ENCODE data around the gene CHD1L. TPM values are rescaled to one million over a fixed set of nuclear protein-coding genes. Genes with fewer than 3 reads are reported as not detected.
"Not testable (repeated sequence)": the region's sequence is repeated elsewhere in the genome, so short reads cannot be mapped to it uniquely, and the experiment has no call there.

Gene CHD1L
- total and polyA plus RNA-seq, 8 donors: 2.9 to 51.2 (median 14.2) TPM

GRCh38 chr1:147231032-147231431, 11.5 kb upstream of the CHD1L start:
- H3K27me3 ChIP-seq; DNase-seq; H3K36me3 ChIP-seq; H3K9me3 ChIP-seq; intact Hi-C loops (cut with DNase I; ENCODE audit: low total_unique reads); H3K4me3 ChIP-seq: not testable (repeated sequence)
- peak in 2 of 3 donors; percentile 57 to 69 for TF ChIP-seq POLR2AphosphoS5 (IDR thresholded peaks at IDR 0.05)
- H3K4me1 ChIP-seq: peaks cover 0 to 15% (median 8%) of the 10 kb centered on the region in 4 donors
- WGBS, 5 donors: 29 to 55% (median 51%) methylated on average over 5 of the region's 5 CpGs
- H3K27ac ChIP-seq: peak overlapping the region in 4 of 5 donors; percentile 40 to 77 (median 66)

- H3K9me3 ChIP-seq; intact Hi-C loops (cut with DNase I; ENCODE audit: low total_unique reads); DNase-seq; H3K36me3 ChIP-seq; H3K4me3 ChIP-seq; H3K27ac ChIP-seq; H3K27me3 ChIP-seq: not testable (repeated sequence)
- peaks cover 12 to 33% (median 24%) of the 10 kb centered on the region in 4 donors for H3K4me1 ChIP-seq
- 68 to 78% (median 70%) methylated on average over 7 to 8 of the region's 8 CpGs for WGBS, 5 donors
Observed at GRCh38 chr1:147233903-147234302, 8.6 kb upstream of the CHD1L start.

DNA sequence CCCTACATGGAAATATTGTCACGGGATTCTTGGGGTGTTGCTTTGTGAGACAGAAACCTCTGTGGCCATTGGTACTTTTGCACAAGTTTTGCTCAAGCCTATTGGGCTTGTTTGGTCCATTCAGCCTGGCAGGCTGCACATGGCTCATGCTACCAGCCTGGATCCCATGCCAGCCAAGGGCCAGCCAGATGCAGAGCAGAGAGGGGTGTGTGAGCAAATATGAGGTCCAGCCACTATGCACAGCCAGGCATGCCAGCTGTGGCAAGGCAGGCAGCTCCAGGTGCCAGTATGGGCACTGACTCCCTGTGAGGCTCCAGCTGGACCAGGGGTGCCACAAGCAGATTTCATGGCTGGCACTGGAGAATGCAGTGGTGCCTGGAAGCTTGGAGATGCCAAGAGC, 6.7 kb upstream of the CHD1L start:
- 93 to 100% (median 97%) methylated on average over 1 of the region's 1 CpG for WGBS, 5 donors
- Histone ChIP-seq H3K36me3 (no peaks in the 10 kb centered on the region), H3K9me3 (no peaks in the 10 kb centered on the region), H3K27ac (peak overlapping the region in 4 of 5 donors; percentile 63 to 88 (median 78)), H3K4me1 (peaks cover 12 to 36% (median 29%) of the 10 kb centered on the region in 4 donors), H3K4me3 (no peak overlapping the region), H3K27me3 (no peaks in the 10 kb centered on the region)
- intact Hi-C loops (cut with DNase I; ENCODE audit: low total_unique reads): loop anchor here (5.0 kb wide), 1 partner anchor 59 kb away; no protein-coding TSS in a partner anchor
- DNase-seq: peak in 1 of 2 donors; percentile 82
- TF ChIP-seq POLR2AphosphoS5 (IDR thresholded peaks at IDR 0.05) (peak in 1 of 3 donors; percentile 39), EP300 (IDR thresholded peaks at IDR 0.05) (no peak)

DNA sequence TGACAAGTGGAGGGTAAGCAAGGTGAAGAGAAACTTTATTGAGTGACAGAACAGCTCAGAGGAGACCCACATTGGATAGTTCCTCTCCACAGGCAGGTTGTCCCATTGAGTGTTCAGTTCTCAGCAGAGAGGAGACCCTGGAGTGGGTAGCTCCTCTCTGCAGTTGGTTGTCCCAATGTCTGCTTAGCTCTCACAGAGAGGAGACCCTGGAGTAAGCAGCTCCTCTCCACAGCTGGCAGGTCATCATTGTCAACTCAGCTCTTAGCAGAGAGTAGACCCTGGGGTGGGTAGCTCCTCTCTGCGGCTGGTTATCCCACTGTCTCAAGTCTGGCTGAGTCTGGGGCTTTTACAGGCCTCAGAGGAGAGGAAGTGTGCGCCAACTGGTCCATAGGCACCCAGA, 6.0 kb upstream of the CHD1L start:
- Histone ChIP-seq H3K36me3 (no peaks in the 10 kb centered on the region), H3K9me3 (no peaks in the 10 kb centered on the region), H3K4me3 (no peak overlapping the region), H3K27ac (peak overlapping the region; percentile 63 to 92 (median 85)), H3K27me3 (no peaks in the 10 kb centered on the region), H3K4me1 (peaks cover 12 to 36% (median 28%) of the 10 kb centered on the region in 4 donors)
- intact Hi-C loops (cut with DNase I; ENCODE audit: low total_unique reads): loop anchor here (5.0 kb wide), 1 partner anchor 59 kb away; no protein-coding TSS in a partner anchor
- no peak for TF ChIP-seq CTCF (IDR thresholded peaks at IDR 0.05)
- no peak for TF ChIP-seq EP300 (IDR thresholded peaks at IDR 0.05)
- TF ChIP-seq POLR2AphosphoS5 (IDR thresholded peaks at IDR 0.05): no peak
- TF ChIP-seq POLR2A (IDR thresholded peaks at IDR 0.05): no peak
- DNase-seq: no peak
- WGBS, 5 donors: 50 to 100% (median 95%) methylated on average over 2 of the region's 2 CpGs

- Histone ChIP-seq H3K27ac (peak overlapping the region; percentile 63 to 92 (median 85)), H3K4me1 (peaks cover 18 to 35% (median 30%) of the 10 kb centered on the region in 4 donors), H3K27me3 (no peaks in the 10 kb centered on the region), H3K36me3 (no peaks in the 10 kb centered on the region), H3K4me3 (no peak overlapping the region), H3K9me3 (no peaks in the 10 kb centered on the region)
- peak; percentile 43 to 61 for DNase-seq
- intact Hi-C loops (cut with DNase I; ENCODE audit: low total_unique reads): loop anchor here (5.0 kb wide), 1 partner anchor 60 kb away; no protein-coding TSS in a partner anchor
- TF ChIP-seq POLR2AphosphoS5 (IDR thresholded peaks at IDR 0.05) (peak in 1 of 3 donors; percentile 6), CTCF (IDR thresholded peaks at IDR 0.05) (no peak)
- 27 to 56% (median 47%) methylated on average over 3 of the region's 3 CpGs for WGBS, 5 donors
Observed at GRCh38 chr1:147236959-147237791, 5.3 kb upstream of the CHD1L start.

All from stomach (tissue), 9 donors.